Activated CD8-positive, alpha-beta memory T cell treated with anti-CD3 and anti-CD28 coated beads, Interleukin-2, amount 50 U/mL, for 24 hours (primary cell): ENCODE measurements around the gene AGBL4.

Experiments
- DNase-seq: peaks from one replicate; pipeline ENCODE4 v3.0.0-alpha.2; 2020; ENCODE audit errors: extremely low read depth

The AGBL4 gene

DNA sequence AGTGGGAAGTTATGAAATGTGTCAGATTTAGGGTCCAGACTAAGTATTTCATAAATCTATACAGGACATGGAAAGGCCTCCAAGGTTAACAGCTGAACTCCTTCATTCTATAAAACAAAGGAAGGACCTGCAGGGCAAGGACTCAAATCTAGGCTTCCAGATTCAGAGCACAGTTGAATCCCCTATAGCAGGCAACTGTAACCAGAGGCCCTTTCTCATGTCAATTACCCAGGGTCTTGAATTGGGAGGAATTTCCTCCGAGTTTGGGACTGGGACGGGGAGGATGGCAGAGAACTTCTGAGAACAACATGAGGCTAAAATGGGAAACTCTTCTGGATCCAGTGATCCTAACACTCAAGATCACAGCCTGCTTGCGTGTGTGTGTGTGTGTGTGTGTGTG, 1134.1 kb downstream of the AGBL4 start:
- no peak for DNase-seq

DNA sequence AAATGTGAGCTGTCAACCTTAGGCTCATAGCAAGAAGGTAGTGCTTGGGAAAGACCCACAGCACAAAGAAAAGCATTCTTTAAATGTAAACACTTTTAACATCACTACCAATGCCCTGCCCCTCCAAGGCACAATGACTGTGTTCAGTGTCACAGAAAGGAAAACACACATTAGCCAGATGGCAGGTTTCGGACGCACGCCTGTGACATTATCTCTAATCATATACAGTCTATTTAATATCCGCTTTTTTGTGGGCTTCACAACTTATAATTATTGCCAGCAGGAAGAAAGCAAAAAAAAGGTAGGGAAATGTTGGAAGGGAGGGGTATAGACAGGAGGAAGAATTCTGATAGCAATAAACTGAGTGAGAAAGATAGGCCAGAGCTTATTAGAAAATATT, 1134.7 kb downstream of the AGBL4 start:
- DNase-seq = no peak

- no peak for DNase-seq
Measured at GRCh38 chr1:48887796-48888195, 1136.0 kb downstream of the AGBL4 start.

- DNase-seq = no peak
Measured at GRCh38 chr1:48882020-48882419, 1141.7 kb downstream of the AGBL4 start.

DNA sequence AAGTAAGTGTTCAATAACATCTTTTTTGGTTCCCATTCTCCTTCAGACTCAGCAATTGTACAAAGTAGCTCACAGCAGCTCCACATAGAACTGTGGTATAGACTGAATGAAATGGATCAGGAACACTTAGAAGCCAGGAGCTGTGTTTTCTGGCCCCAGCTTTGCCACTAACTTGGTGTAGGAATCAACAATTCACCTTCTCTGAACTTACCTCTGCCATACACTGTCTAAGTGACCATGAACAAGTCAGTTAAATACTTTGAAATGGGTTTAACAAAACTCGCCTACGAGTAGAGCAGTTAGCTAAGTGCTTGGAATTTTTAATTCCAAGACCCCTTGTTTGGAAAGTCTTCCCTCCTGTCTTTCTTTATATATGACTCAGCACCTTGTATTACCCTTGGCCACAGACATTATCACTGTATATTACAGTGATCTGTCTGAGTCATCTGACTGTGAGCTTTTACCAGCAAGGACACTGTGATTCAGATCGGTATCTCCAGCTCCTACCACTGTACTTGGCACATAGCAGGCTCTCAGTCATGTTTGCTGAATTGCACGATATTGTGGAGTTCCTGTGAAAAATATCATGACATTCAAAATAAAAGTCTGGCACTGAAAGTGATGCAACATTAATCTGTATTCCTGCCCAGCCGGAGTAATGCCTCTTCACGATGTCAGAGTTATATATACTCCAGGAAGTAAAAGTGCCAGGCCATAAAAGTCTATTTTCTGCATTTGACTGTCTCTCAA, 1145.4 kb downstream of the AGBL4 start:
- no peak for DNase-seq

GRCh38 chr1:48876330-48876785, 1147.4 kb downstream of the AGBL4 start:
- no peak for DNase-seq

- DNase-seq = no peak
Measured at GRCh38 chr1:48875552-48876329, 1148.0 kb downstream of the AGBL4 start.

DNA sequence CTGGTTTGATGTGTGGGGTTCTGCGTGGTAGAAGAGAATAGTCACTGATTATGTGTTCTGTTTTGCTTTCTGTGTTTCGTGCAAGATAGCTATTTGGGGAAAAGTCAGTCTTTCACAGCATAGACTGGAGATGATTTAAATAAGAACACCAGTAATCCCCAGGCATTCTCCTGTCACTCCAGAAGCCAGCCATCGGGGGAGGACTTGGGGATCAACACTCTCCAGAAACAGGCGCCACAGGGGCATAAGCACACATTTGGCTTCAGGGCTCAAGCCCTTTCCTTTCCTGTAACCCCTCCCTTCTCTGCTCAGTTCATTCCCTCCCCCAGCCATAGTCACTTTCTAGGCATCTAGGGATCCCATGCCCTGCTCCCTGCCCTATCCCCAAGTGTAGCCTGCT, 1149.8 kb downstream of the AGBL4 start:
- no peak for DNase-seq

GRCh38 chr1:48870596-48870995, 1153.2 kb downstream of the AGBL4 start:
- DNase-seq = no peak

DNA sequence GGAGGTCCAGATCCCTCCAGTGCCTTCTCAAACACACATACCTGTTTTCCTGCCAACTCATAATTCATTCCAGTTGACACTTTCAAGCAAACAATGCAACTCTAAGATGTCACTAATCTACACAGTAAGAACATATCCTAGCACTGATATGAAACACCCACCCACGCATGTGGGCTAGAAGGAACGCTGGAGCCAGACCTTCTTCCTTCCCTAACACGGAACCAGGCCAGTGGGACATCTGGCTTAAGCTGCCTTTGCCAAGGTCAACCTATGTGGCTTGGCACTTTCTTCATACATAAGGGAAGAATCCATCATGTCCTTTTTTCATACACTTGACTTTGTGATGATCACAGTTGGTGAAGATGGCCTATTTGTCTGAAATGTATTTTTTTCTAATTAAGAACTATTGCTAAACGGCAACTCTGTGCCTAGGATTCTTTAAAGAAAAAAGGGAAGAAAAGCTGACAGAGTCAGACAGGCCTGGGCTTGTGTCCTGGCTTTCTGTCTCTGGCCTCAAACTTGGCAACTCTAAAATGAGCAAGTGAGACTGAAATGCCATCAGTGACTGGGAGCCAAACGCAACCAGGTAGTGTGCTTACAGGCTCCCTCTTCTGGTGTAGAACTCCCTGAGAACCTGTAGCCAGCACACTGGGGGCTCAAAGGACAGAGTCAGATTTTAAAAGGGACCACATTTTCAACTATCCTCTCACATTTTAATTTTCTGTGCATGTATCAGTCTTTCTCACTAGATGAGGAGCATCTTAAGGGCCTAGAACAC, 1154.4 kb downstream of the AGBL4 start:
- no peak for DNase-seq

DNA sequence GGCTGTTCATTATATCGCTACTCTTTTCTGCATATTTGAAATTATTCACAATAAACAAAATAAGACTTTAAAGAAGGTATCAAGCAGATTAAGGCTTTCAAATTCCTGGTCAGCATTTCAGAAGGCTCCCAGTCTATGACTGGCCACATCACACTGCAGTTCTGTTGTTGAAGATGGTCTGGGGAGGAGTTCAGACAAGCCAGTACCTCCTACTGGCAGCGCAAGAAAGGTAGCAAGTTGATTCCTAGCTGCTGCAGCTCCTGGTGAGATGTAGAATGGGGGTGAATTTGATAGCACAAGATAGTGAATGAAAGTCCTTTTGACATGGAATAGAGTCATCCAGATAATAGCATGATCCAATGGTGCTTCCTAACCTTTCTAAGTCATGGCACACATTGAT, 1158.8 kb downstream of the AGBL4 start:
- no peak for DNase-seq

DNA sequence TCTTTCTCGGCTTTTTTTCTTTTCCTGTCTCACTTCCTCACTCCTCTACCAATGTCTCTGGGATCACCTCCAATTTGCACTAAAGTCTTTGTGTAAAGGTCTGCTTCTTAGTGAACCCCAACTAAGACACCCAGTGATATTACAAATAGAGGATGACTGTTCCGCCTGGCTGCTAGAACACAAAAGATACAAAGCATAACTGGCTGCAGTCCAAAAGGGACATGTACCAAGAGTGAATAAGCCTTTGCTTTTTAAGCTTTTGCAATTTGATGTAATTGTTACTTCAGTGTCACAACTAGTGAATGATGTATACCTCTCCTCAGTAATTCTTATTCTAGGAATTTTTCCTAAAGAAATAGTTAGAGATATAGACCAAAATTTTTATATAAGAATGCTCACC, 1164.3 kb downstream of the AGBL4 start:
- no peak for DNase-seq

DNA sequence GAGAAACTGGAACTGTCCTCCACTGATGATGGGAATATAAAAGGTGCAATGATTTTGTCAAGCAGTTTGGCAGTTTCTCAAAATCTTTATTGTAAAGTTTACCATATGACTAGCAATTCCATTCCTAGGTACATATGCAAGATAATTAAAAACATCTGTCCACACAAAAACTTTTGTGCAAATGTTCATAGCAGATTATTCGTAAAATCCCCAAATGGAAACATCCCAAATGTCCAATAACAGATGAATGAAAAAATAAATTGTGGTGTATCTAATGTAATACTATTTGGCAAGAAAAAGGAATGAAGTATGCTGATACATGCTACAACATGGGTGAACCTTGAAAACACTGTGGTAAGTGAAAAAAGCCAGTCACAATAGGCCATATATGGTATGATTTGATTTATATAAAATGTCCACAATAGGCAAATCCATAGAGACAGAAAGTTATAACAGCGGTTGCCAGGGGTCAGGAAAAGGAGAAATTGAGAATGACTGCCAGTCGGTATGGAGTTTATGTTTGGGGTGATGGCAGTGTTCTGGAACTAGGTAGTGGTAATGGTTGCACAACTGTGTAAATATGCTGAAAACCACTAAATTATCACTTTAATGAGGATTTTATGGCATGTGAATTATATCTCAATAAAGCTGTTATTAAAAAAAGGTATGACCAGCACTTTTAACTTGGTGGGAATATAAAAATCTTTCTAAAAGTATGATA, 1165.4 kb downstream of the AGBL4 start:
- DNase-seq = no peak

GRCh38 chr1:48853006-48853405, 1170.7 kb downstream of the AGBL4 start:
- DNase-seq = no peak

- DNase-seq = no peak
Measured at GRCh38 chr1:48851638-48852037, 1172.1 kb downstream of the AGBL4 start.

GRCh38 chr1:48848035-48848434, 1175.7 kb downstream of the AGBL4 start:
- no peak for DNase-seq

- no peak for DNase-seq
Measured at GRCh38 chr1:48846441-48846840, 1177.3 kb downstream of the AGBL4 start.

DNA sequence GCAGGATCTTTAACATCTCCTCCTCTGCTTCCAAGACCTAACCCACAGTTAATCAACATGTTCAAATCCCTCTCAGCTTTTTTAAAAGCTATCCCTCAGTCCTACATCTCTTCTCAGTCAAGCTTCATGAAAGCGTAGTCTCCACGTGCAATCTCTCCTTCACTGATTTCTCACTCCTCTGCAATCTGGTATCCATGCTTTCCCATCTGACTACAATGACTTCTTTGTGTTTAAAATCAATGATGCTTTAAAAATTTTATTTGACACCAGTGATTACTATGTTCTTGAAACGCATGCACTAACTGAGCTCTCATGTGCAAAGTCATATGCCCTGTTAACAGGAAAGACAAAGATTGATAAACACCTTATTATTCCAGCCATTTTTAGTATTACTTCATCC, 1179.6 kb downstream of the AGBL4 start:
- no peak for DNase-seq

DNA sequence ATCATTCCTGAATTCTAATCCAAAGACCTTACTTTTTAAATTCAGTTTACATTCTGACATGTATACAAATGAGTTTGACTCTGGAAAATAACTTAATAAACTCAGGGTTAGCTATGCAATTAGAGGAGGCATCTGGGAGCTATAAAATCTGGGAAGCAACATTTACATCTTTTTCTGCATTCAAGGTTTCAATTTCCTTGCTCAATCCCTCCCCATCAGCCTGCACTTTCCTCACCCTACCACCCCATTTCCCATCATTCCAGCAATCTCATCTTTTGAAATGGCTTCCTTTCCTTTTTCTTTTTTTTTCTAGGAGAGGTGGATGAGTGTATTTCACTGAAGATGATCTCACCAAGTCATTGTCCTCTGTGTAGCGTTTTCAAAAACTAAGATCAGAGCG, 1181.8 kb downstream of the AGBL4 start:
- DNase-seq = no peak

DNA sequence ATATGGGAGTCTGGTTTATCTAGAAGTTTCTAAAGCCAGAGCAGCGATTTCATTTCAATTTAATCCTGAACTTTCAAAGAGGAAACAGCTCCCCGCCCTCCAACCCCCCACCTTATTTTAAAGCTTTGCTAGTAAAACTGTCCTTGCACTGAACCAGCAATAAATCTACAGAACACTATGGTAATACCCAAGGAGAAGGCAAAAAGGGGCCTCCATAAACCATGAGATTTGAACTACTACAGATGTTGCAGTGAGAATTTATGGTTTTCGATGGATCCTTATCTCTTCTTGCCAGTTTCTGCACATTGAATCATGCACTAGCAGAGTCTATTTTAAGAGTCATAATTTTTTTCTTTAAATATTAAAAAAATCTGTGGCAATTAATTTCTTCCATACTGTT, 1182.3 kb downstream of the AGBL4 start:
- no peak for DNase-seq

GRCh38 chr1:48831120-48831978, 1192.4 kb downstream of the AGBL4 start:
- DNase-seq = no peak
